ENCODE measurements around the gene CPLX3. TPM values are rescaled to one million over a fixed set of nuclear protein-coding genes. Genes with fewer than 3 reads are reported as not detected.

CPLX3 gene
- total and polyA plus RNA-seq, 2 of the 8 experiments (the other 6 are each of a cell fraction or from before 2014, with no cell fraction given): 0.17 TPM; not detected in 1

DNA sequence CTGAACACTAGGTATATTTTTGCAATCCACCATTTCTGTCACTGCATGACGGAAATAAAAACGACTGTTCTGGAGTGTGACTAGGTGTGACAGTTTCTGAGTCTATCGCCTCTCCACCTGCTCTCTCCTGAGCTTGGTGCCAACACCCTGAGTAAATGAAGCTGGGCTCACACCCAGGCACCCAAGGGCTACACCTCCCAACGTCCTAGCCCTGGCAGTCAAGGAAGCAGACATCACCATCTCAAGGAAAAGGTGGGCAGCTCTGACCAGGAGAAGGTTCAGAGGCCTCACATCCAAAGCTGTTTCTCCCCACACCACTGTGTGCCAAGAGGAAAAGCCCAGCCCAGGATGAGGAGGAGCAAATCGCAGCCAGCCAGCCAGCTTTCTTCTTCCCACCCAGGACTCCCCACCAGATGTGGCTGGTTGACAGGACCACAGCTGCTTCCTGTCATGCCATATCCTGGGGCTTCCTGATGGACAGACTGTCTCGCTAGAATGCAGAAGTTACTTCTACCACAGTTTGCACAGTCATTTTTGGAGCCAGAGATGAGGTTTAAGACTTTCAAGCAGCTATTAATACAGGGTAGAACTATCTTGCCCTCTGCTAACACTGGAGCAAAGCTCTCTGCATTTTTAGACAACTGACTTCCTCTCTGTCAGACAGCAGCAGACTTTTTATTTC, 43.4 kb downstream of the CPLX3 start:
- no peak overlapping the region for H2AFZ ChIP-seq (ENCODE audit: low read length)
- no peak overlapping the region for H3K4me2 ChIP-seq (ENCODE audit: insufficient read depth in 1 of 2, low read depth in 2 of 2, low read length in 2 of 2)
- no peak overlapping the region for H4K5ac ChIP-seq (ENCODE audit: insufficient read length, low read depth, low read length)
- no peak overlapping the region for H3K14ac ChIP-seq (ENCODE audit: insufficient read length)
- TF ChIP-seq KDM5A (IDR thresholded peaks at IDR 0.05; ENCODE audit: low read length) (no peak), RBBP5 (IDR thresholded peaks at IDR 0.05; ENCODE audit: borderline replicate concordance, low read depth, low read length) (no peak)
- CTCF ChIA-PET (ENCODE audit: partially characterized antibody): interaction anchor here (0.6 to 2.3 kb wide), 7 partner anchors 19 to 500 kb away, joined by 3 to 16 read pairs (median 4); partner anchors contain the start of gene ULK3
- H3K4me3 ChIP-seq (ENCODE audit: extremely low read depth in 1 of 4, insufficient read depth in 2 of 4, low read depth in 3 of 4, low read length in 4 of 4): no peak overlapping the region
- peaks cover 0 to 3% (median 0%) of the 10 kb centered on the region in 4 experiments; a peak in 1 of 7 replicates for H3K4me1 ChIP-seq (replicated peaks in 1 of 4; ENCODE audit: control insufficient read depth in 3 of 4, insufficient read depth in 4 of 4, low read length in 3 of 4)
- no peak overlapping the region for H2BK15ac ChIP-seq (ENCODE audit: low read length)
- peaks cover 6% of the 10 kb centered on the region; the same call in 1 of the 2 replicates for H3K79me1 ChIP-seq (ENCODE audit: low read depth, low read length)
- 79% methylated on average over 6 of the region's 6 CpGs; no CpG with 5 or more reads in 1 of the 2 experiments for WGBS, 2 experiments (ENCODE audit: extremely low coverage in 1 of 2, insufficient coverage in 1 of 2, insufficient read length in 1 of 2, insufficient replicate concordance in 2 of 2, low coverage in 1 of 2, low lambda C conversion rate in 2 of 2, missing lambda C conversion rate in 1 of 2)
- POLR2A ChIA-PET (ENCODE audit: partially characterized antibody): interaction anchor here (0.8 to 2.4 kb wide), 11 partner anchors 9 to 36 kb away, joined by 3 to 10 read pairs (median 4); no protein-coding TSS in a partner anchor
- no peak overlapping the region for H2BK5ac ChIP-seq (ENCODE audit: low read depth, low read length)
- peaks cover 0 to 55% of the 10 kb centered on the region in 2 experiments; a peak in 2 of 4 replicates for H3K79me2 ChIP-seq (ENCODE audit: control insufficient read depth in 1 of 2, insufficient read depth in 2 of 2, low read length in 2 of 2)
- H3K23ac ChIP-seq (ENCODE audit: insufficient read length): no peak overlapping the region
- no peaks in the 10 kb centered on the region for H3K27me3 ChIP-seq (replicated peaks in 1 of 4; ENCODE audit: control insufficient read depth in 3 of 4, extremely low read depth in 1 of 4, insufficient read depth in 3 of 4, low read length in 3 of 4)
- H2AK5ac ChIP-seq (ENCODE audit: low read depth, low read length): no peak overlapping the region
- no peak overlapping the region for H2BK20ac ChIP-seq (ENCODE audit: low read length)
- no peak overlapping the region; the same call in 1 of the 2 replicates for H4K8ac ChIP-seq (ENCODE audit: extremely low read depth, insufficient read depth, low read length)
- H4K91ac ChIP-seq (replicated peaks; ENCODE audit: insufficient read length, low read length): no peak overlapping the region
- H3K56ac ChIP-seq (replicated peaks; ENCODE audit: insufficient read length, low read depth, low read length): no peak overlapping the region
- H4K20me1 ChIP-seq (replicated peaks in 1 of 2; ENCODE audit: control insufficient read depth in 1 of 2, insufficient read depth in 2 of 2, low read length in 2 of 2): peaks cover 0 to 7% of the 10 kb centered on the region in 2 experiments
- H3K18ac ChIP-seq (ENCODE audit: extremely low read depth, low read length): no peak overlapping the region
- no peak overlapping the region for H2BK12ac ChIP-seq (ENCODE audit: low read depth, low read length)
- H3K23me2 ChIP-seq (ENCODE audit: low read depth, low read length): peaks cover 6% of the 10 kb centered on the region; the same call in 1 of the 2 replicates
- FAIRE-seq (no peak), DNase-seq (ENCODE audit: low read depth in 1 of 2, low spot score in 2 of 2) (no peak)
- no peak overlapping the region for H3K4ac ChIP-seq (replicated peaks; ENCODE audit: insufficient read length, low read depth, low read length)
- no peaks in the 10 kb centered on the region for H3K9me3 ChIP-seq (ENCODE audit: insufficient read depth in 2 of 2, low read depth in 1 of 2, low read length in 1 of 2)
- H3K27ac ChIP-seq (ENCODE audit: low read depth, low read length): no peak overlapping the region
- no peaks in the 10 kb centered on the region for H3K36me3 ChIP-seq (ENCODE audit: control insufficient read depth in 2 of 4, insufficient read depth in 4 of 4, low read length in 3 of 4)
- H2BK120ac ChIP-seq (replicated peaks; ENCODE audit: low read depth, low read length): no peak overlapping the region
- no peak overlapping the region for H3K9ac ChIP-seq (replicated peaks in 1 of 4; ENCODE audit: extremely low read depth in 1 of 4, low read depth in 3 of 4, low read length in 3 of 4)

Data from H1 (cell line).